ENCODE results near the gene MPO. TPM values are rescaled to one million over a fixed set of nuclear protein-coding genes. Genes with fewer than 3 reads are reported as not detected.

MPO gene
- total and polyA plus RNA-seq, 2 donors, result 5.6 to 27.3 TPM

DNA sequence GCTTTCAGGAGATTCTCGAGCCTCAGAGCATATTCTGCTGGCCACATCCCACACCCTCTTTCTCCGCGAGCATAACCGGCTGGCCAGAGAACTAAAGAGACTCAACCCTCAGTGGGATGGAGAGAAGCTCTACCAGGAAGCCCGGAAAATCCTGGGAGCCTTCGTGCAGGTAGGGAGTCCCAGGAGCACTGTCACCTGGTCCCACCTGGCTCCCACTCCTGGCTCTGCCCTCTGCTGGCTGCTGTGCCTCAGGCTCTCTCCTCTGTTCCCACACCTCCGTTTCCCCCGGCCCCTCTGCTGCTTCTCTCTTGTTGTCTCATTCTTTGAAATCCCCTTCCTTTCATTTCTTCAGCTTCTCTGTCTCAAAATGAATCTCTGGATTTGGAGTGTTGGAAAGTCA, 25.9 kb downstream of the MPO start:
- peaks cover 0 to 3% of the 10 kb centered on the region in 2 donors for H3K4me1 ChIP-seq (ENCODE audit: control insufficient read depth in 2 of 2, insufficient read depth in 2 of 2, low read length in 2 of 2)
- WGBS, result 49% methylated on average over 8 of the region's 8 CpGs
- no peak overlapping the region for H3K4me3 ChIP-seq (ENCODE audit: low read length in 2 of 2)
- H3K27ac ChIP-seq (ENCODE audit: low read depth in 1 of 2, low read length in 1 of 2), result no peak overlapping the region
- H3K27me3 ChIP-seq (ENCODE audit: control insufficient read depth in 2 of 2, insufficient read depth in 1 of 2, low read length in 1 of 2), result peaks cover 6 to 26% of the 10 kb centered on the region in 2 donors
- DNase-seq (ENCODE audit: low read depth in 6 of 9, low spot score in 9 of 9), result no peak
- H3K9me3 ChIP-seq (ENCODE audit: control insufficient read depth in 2 of 2, insufficient read depth in 1 of 2, low read length in 1 of 2), result no peaks in the 10 kb centered on the region
- H3K36me3 ChIP-seq (ENCODE audit: control insufficient read depth in 2 of 2, insufficient read depth in 2 of 2, low read length in 1 of 2), result no peaks in the 10 kb centered on the region

GRCh38 chr17:58253082-58253481, 27.7 kb downstream of the MPO start:
- H3K27ac ChIP-seq (ENCODE audit: low read depth in 1 of 2, low read length in 1 of 2), result no peak overlapping the region
- DNase-seq (ENCODE audit: low read depth in 6 of 9, low spot score in 9 of 9), result no peak
- WGBS, result 95% methylated on average over 3 of the region's 3 CpGs
- H3K36me3 ChIP-seq (ENCODE audit: control insufficient read depth in 2 of 2, insufficient read depth in 2 of 2, low read length in 1 of 2), result no peaks in the 10 kb centered on the region
- peaks cover 0 to 13% of the 10 kb centered on the region in 2 donors for H3K4me1 ChIP-seq (ENCODE audit: control insufficient read depth in 2 of 2, insufficient read depth in 2 of 2, low read length in 2 of 2)
- no peak overlapping the region for H3K4me3 ChIP-seq (ENCODE audit: low read length in 2 of 2)
- peaks cover 13 to 41% of the 10 kb centered on the region in 2 donors for H3K27me3 ChIP-seq (ENCODE audit: control insufficient read depth in 2 of 2, insufficient read depth in 1 of 2, low read length in 1 of 2)
- H3K9me3 ChIP-seq (ENCODE audit: control insufficient read depth in 2 of 2, insufficient read depth in 1 of 2, low read length in 1 of 2), result no peaks in the 10 kb centered on the region

- Histone ChIP-seq H3K4me1 (ENCODE audit: control insufficient read depth in 2 of 2, insufficient read depth in 2 of 2, low read length in 2 of 2) (peaks cover 0 to 13% of the 10 kb centered on the region in 2 donors), H3K4me3 (ENCODE audit: low read length in 2 of 2) (no peak overlapping the region), H3K36me3 (ENCODE audit: control insufficient read depth in 2 of 2, insufficient read depth in 2 of 2, low read length in 1 of 2) (no peaks in the 10 kb centered on the region), H3K27ac (ENCODE audit: low read depth in 1 of 2, low read length in 1 of 2) (no peak overlapping the region), H3K27me3 (ENCODE audit: control insufficient read depth in 2 of 2, insufficient read depth in 1 of 2, low read length in 1 of 2) (peaks cover 13 to 43% of the 10 kb centered on the region in 2 donors), H3K9me3 (ENCODE audit: control insufficient read depth in 2 of 2, insufficient read depth in 1 of 2, low read length in 1 of 2) (no peaks in the 10 kb centered on the region)
- DNase-seq (ENCODE audit: low read depth in 6 of 9, low spot score in 9 of 9), result no peak
- WGBS, result 92% methylated on average over 9 of the region's 9 CpGs
Measured at GRCh38 chr17:58252141-58252540, 28.6 kb downstream of the MPO start.

DNA sequence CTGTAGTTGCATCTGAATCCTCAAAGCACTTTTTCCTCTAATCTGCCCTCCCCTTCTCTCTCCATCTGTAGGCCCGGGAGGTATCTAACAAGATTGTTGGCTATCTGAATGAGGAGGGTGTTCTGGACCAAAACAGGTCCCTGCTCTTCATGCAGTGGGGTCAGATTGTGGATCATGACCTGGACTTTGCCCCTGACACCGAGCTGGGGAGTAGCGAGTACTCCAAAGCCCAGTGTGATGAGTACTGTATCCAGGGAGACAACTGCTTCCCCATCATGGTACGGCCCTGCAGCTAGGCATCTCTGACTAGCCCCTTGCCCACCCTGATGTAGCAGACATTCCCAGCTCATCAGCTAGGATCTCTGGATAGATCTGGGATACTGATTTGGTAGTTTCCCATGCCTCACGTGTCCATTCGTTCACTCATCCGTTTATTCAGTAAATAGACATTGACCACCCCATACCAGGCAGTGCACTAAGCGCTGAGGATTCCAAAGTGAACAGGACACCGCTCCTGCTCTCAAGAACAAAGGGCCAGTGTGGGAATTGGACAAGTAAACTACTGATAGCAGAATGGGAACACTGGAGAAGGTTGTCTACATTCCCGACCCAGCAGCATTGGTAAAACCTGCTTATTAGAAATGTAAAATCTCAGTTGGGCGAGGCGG, 30.3 kb downstream of the MPO start:
- Histone ChIP-seq H3K27me3 (ENCODE audit: control insufficient read depth in 2 of 2, insufficient read depth in 1 of 2, low read length in 1 of 2) (peaks cover 13 to 43% of the 10 kb centered on the region in 2 donors), H3K4me1 (ENCODE audit: control insufficient read depth in 2 of 2, insufficient read depth in 2 of 2, low read length in 2 of 2) (peaks cover 0 to 13% of the 10 kb centered on the region in 2 donors), H3K4me3 (ENCODE audit: low read length in 2 of 2) (no peak overlapping the region), H3K27ac (ENCODE audit: low read depth in 1 of 2, low read length in 1 of 2) (no peak overlapping the region), H3K36me3 (ENCODE audit: control insufficient read depth in 2 of 2, insufficient read depth in 2 of 2, low read length in 1 of 2) (no peaks in the 10 kb centered on the region), H3K9me3 (ENCODE audit: control insufficient read depth in 2 of 2, insufficient read depth in 1 of 2, low read length in 1 of 2) (no peaks in the 10 kb centered on the region)
- no peak for DNase-seq (ENCODE audit: low read depth in 6 of 9, low spot score in 9 of 9)
- WGBS, result 97% methylated on average over 12 of the region's 12 CpGs

DNA sequence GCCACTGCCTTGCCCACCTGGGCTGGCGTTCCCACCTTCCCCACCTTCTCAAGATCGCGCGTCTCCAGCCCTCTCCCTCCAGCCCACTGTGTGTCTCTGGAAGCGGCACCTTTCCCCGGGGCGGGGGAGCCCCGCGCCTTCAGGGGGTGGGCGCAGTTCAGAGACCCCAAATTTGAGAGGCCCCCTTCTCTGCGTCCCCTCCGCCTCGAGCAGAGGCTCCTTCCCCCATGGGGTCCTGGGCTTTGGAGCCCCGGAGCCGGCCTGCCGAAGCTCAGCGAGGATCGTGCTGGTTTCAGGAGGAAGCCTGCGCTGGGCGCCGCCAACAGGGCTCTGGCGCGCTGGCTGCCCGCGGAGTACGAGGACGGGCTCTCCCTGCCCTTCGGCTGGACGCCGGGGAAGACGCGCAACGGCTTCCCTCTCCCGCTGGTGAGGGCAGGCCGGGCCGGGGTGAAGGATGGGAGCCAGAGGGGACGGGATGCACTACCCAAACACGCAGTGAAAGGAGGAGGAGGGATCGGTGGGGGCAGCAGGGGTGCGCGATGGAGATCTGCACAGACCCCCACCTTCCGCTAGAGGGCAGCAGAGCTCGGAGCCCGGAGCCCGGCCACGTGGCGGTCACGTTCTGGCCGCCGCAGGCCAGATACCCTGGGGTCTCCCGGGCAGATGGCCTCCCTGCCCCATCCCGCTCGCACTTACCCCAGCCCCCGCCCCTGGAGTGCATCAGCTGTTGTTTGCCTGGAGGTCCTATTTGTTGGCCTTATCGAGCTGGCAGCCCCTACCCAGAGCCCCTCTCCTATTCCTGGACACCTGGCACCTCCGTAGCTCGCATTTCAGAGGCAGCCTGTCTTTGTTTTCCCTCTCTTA, 31.2 kb downstream of the MPO start:
- peak; percentile 26 to 70 (median 53) for DNase-seq (ENCODE audit: low read depth in 6 of 9, low spot score in 9 of 9)
- Histone ChIP-seq H3K27me3 (ENCODE audit: control insufficient read depth in 2 of 2, insufficient read depth in 1 of 2, low read length in 1 of 2) (peaks cover 10 to 37% of the 10 kb centered on the region in 2 donors), H3K36me3 (ENCODE audit: control insufficient read depth in 2 of 2, insufficient read depth in 2 of 2, low read length in 1 of 2) (no peaks in the 10 kb centered on the region), H3K4me1 (ENCODE audit: control insufficient read depth in 2 of 2, insufficient read depth in 2 of 2, low read length in 2 of 2) (peaks cover 0 to 13% of the 10 kb centered on the region in 2 donors), H3K27ac (ENCODE audit: low read depth in 1 of 2, low read length in 1 of 2) (no peak overlapping the region), H3K4me3 (ENCODE audit: low read length in 2 of 2) (peak overlapping the region; percentile 34 to 49), H3K9me3 (ENCODE audit: control insufficient read depth in 2 of 2, insufficient read depth in 1 of 2, low read length in 1 of 2) (no peaks in the 10 kb centered on the region)
- WGBS, result 9% methylated on average over 57 of the region's 57 CpGs

DNA sequence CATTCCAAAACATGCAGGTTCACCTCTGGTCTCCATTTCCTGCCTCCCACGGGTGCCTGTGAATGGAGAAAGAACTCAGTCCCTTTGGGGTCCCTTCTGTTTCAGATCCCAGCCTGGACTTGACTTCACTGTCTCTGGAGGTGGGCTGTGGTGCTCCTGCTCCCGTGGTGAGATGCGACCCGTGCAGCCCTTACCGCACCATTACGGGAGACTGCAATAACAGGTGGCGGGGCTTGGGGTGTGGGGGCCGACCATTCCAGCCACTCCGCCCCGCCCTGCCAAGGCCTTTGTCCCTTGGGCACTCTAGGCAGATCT, 31.8 kb downstream of the MPO start:
- peaks cover 0 to 13% of the 10 kb centered on the region in 2 donors for H3K4me1 ChIP-seq (ENCODE audit: control insufficient read depth in 2 of 2, insufficient read depth in 2 of 2, low read length in 2 of 2)
- no peaks in the 10 kb centered on the region for H3K9me3 ChIP-seq (ENCODE audit: control insufficient read depth in 2 of 2, insufficient read depth in 1 of 2, low read length in 1 of 2)
- DNase-seq (ENCODE audit: low read depth in 6 of 9, low spot score in 9 of 9), result no peak
- H3K27ac ChIP-seq (ENCODE audit: low read depth in 1 of 2, low read length in 1 of 2), result no peak overlapping the region
- H3K27me3 ChIP-seq (ENCODE audit: control insufficient read depth in 2 of 2, insufficient read depth in 1 of 2, low read length in 1 of 2), result peaks cover 8 to 40% of the 10 kb centered on the region in 2 donors
- H3K36me3 ChIP-seq (ENCODE audit: control insufficient read depth in 2 of 2, insufficient read depth in 2 of 2, low read length in 1 of 2), result no peaks in the 10 kb centered on the region
- H3K4me3 ChIP-seq (ENCODE audit: low read length in 2 of 2), result no peak overlapping the region
- WGBS, result 52% methylated on average over 10 of the region's 10 CpGs

DNA sequence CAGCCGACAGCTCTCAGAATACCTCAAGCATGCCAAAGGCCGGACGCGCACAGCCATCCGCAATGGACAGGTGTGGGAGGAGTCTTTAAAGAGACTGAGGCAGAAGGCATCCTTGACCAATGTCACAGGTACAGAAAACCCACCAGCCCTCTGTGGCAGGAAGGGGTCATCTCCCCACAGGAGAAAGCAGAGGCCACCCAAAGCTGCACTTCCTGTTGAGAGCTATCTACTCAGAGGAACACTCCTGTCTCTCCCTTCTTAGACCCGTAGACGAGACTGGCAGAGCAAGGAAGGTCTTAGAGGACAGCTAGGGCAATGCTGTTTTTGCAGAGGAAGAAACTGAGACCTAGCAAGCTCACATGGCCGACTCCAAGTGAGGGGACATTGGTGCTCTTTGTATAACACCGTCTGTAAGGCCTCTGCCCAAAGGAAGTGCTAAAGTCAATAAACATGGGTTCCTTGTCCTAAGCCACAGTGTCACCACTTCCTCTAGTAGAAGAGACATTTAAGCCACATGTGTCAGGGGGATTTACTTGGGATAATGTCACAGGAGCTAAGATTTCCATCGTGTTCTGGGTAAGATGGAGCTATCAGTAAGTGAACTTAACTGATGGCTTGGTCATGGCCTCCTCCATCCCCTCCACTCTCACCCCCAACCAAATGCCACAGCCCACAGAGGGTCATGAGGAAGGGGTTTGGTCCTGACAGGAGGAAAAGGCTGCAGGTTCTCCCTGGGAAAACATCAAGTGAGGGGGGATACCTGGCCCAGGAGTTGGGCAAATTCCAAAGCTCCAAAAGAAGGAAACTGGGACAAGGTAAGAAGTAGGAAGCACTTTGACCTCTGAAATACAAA, 33.0 kb downstream of the MPO start:
- whole genome bisulfite sequencing, result 67% methylated on average over 10 of the region's 10 CpGs
- H3K4me3 ChIP-seq (ENCODE audit: low read length in 2 of 2), result no peak overlapping the region
- peaks cover 0 to 13% of the 10 kb centered on the region in 2 donors for H3K4me1 ChIP-seq (ENCODE audit: control insufficient read depth in 2 of 2, insufficient read depth in 2 of 2, low read length in 2 of 2)
- no peak for DNase-seq (ENCODE audit: low read depth in 6 of 9, low spot score in 9 of 9)
- H3K27ac ChIP-seq (ENCODE audit: low read depth in 1 of 2, low read length in 1 of 2), result no peak overlapping the region
- H3K36me3 ChIP-seq (ENCODE audit: control insufficient read depth in 2 of 2, insufficient read depth in 2 of 2, low read length in 1 of 2), result no peaks in the 10 kb centered on the region
- H3K27me3 ChIP-seq (ENCODE audit: control insufficient read depth in 2 of 2, insufficient read depth in 1 of 2, low read length in 1 of 2), result peaks cover 8 to 42% of the 10 kb centered on the region in 2 donors
- no peaks in the 10 kb centered on the region for H3K9me3 ChIP-seq (ENCODE audit: control insufficient read depth in 2 of 2, insufficient read depth in 1 of 2, low read length in 1 of 2)

GRCh38 chr17:58246781-58247180, 34.0 kb downstream of the MPO start:
- Histone ChIP-seq H3K4me3 (ENCODE audit: low read length in 2 of 2) (no peak overlapping the region), H3K27me3 (ENCODE audit: control insufficient read depth in 2 of 2, insufficient read depth in 1 of 2, low read length in 1 of 2) (peaks cover 8 to 43% of the 10 kb centered on the region in 2 donors), H3K36me3 (ENCODE audit: control insufficient read depth in 2 of 2, insufficient read depth in 2 of 2, low read length in 1 of 2) (no peaks in the 10 kb centered on the region), H3K4me1 (ENCODE audit: control insufficient read depth in 2 of 2, insufficient read depth in 2 of 2, low read length in 2 of 2) (peaks cover 0 to 13% of the 10 kb centered on the region in 2 donors), H3K27ac (ENCODE audit: low read depth in 1 of 2, low read length in 1 of 2) (no peak overlapping the region), H3K9me3 (ENCODE audit: control insufficient read depth in 2 of 2, insufficient read depth in 1 of 2, low read length in 1 of 2) (no peaks in the 10 kb centered on the region)
- WGBS, result 100% methylated on average over 1 of the region's 1 CpG
- no peak for DNase-seq (ENCODE audit: low read depth in 6 of 9, low spot score in 9 of 9)

All from thymus (tissue), 11 donors.